Activated B cell treated with CpG ODN at 0.5 μM for 24 hours (primary cell): Measurements from ENCODE around the gene FOXP1. TPM values are rescaled to one million over a fixed set of nuclear protein-coding genes. Genes with fewer than 3 reads are reported as not detected.

Experiments used
- ATAC-seq: fragments of 200-7000 bp; cut with Tn5 transposase; one replicate; pipeline ENCODE4 v1.10.0; 2021; ENCODE audit warnings: low read depth, mild to moderate bottlenecking, moderate library complexity
- CTCF ChIA-PET: fragments of 350-600 bp; sonication (Branson Sonifier 250); formaldehyde crosslinking; loops from one replicate; lab custom pipeline; 2021; ENCODE audit warnings: antibody characterized with exemption; lab: Charles Lee
- POLR2A ChIA-PET: fragments of 350-600 bp; sonication (Branson Sonifier 250); formaldehyde crosslinking; loops from one replicate; lab custom pipeline; 2021; ENCODE audit warnings: antibody characterized with exemption; lab: Charles Lee
- DNase-seq: peaks from one replicate; pipeline ENCODE4 v3.0.0; 2022
- H3K27ac Mint-ChIP-seq: one replicate; pipeline ENCODE4 v1.8.0; 2020; ENCODE audit warnings: mixed read lengths
- H3K27me3 Mint-ChIP-seq: one replicate; pipeline ENCODE4 v1.8.0; 2021; ENCODE audit warnings: mixed read lengths
- H3K36me3 Mint-ChIP-seq: one replicate; pipeline ENCODE4 v1.8.0; 2021; ENCODE audit warnings: low read depth, mixed read lengths
- H3K4me1 Mint-ChIP-seq: one replicate; pipeline ENCODE4 v1.8.0; 2021; ENCODE audit warnings: mixed read lengths
- H3K4me3 Mint-ChIP-seq: one replicate; pipeline ENCODE4 v1.8.0; 2020; ENCODE audit warnings: mild to moderate bottlenecking, mixed read lengths
- H3K9me3 Mint-ChIP-seq: one replicate; pipeline ENCODE4 v1.8.0; 2020; ENCODE audit warnings: mixed read lengths
- intact Hi-C: fragments of 100-400 bp; cut with micrococcal nuclease; formaldehyde crosslinking; loops from one replicate; pipeline ENCODE4 v1.15.1; 2024
- total RNA-seq: library from RNA; stranded (reverse); gene quantifications from 2 replicates; pipeline ENCODE4 v1.2.3, GENCODE V29; 2022
- TF ChIP-seq, protein P1 (sequence below): fragments of 200-600 bp; IDR thresholded peaks from one replicate; pipeline ENCODE4 v1.8.0; 2022; ENCODE audit warnings: antibody characterized with exemption, mild to moderate bottlenecking

The FOXP1 gene
- total RNA-seq, 1 donor from 2014 or later = 563 TPM

- ChIA-PET POLR2A (no interaction called here), CTCF (no interaction called here)
- ATAC-seq = no peak
Measured at GRCh38 chr3:70916375-70917055, 667.0 kb downstream of the FOXP1 start.

GRCh38 chr3:70914862-70915261 is 668.7 kb downstream of the FOXP1 start:
- Mint-ChIP-seq H3K4me1 (no peaks in the 10 kb centered on the region), H3K27ac (no peak overlapping the region), H3K36me3 (no peaks in the 10 kb centered on the region), H3K27me3 (peaks cover 19% of the 10 kb centered on the region), H3K4me3 (no peak overlapping the region), H3K9me3 (no peaks in the 10 kb centered on the region)
- POLR2A ChIA-PET = no interaction called here
- ATAC-seq = no peak
- intact Hi-C loops = no loop called here
- no peak for DNase-seq
- TF ChIP-seq, protein P1, sequence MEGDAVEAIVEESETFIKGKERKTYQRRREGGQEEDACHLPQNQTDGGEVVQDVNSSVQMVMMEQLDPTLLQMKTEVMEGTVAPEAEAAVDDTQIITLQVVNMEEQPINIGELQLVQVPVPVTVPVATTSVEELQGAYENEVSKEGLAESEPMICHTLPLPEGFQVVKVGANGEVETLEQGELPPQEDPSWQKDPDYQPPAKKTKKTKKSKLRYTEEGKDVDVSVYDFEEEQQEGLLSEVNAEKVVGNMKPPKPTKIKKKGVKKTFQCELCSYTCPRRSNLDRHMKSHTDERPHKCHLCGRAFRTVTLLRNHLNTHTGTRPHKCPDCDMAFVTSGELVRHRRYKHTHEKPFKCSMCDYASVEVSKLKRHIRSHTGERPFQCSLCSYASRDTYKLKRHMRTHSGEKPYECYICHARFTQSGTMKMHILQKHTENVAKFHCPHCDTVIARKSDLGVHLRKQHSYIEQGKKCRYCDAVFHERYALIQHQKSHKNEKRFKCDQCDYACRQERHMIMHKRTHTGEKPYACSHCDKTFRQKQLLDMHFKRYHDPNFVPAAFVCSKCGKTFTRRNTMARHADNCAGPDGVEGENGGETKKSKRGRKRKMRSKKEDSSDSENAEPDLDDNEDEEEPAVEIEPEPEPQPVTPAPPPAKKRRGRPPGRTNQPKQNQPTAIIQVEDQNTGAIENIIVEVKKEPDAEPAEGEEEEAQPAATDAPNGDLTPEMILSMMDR = no peak
- CTCF ChIA-PET = no interaction called here

More at GRCh38 chr3:70916375-70917055, 667.0 kb downstream of the FOXP1 start:
- Mint-ChIP-seq H3K4me3 (no peak overlapping the region), H3K27me3 (peaks cover 12% of the 10 kb centered on the region), H3K27ac (no peak overlapping the region), H3K9me3 (no peaks in the 10 kb centered on the region), H3K4me1 (no peaks in the 10 kb centered on the region), H3K36me3 (no peaks in the 10 kb centered on the region)
- TF ChIP-seq, protein P1 = no peak
- intact Hi-C loops = no loop called here
- no peak for DNase-seq

DNA sequence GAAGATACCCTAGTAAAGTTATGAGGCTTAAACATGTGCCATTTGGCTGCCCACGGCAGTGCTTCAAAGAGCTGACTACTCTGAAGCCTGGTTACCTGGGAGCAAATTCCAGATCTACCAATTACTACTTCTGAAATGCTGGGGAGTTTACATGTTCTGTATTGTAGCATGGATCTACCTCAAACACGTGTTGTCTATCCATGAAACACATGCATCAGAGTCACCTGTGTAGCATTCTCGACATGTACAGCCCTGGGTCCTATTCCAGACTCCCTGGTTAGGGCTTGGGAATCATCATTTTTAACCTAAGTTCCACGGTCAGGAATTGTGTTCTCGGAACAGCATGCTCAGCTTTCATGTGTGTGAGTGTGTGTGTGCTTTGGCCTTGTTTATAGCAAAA is 671.8 kb downstream of the FOXP1 start:
- H3K9me3 Mint-ChIP-seq = no peaks in the 10 kb centered on the region
- CTCF ChIA-PET = no interaction called here

GRCh38 chr3:70905491-70905890 is 678.0 kb downstream of the FOXP1 start:
- DNase-seq (no peak), ATAC-seq (no peak)
- CTCF ChIA-PET = no interaction called here
- TF ChIP-seq, protein P1 = no peak
- H3K27me3 Mint-ChIP-seq = peaks cover 18% of the 10 kb centered on the region
- H3K27ac Mint-ChIP-seq = no peak overlapping the region
- POLR2A ChIA-PET = no interaction called here
- no peaks in the 10 kb centered on the region for H3K9me3 Mint-ChIP-seq
- H3K4me1 Mint-ChIP-seq = no peaks in the 10 kb centered on the region
- no peaks in the 10 kb centered on the region for H3K36me3 Mint-ChIP-seq
- intact Hi-C loops = no loop called here
- H3K4me3 Mint-ChIP-seq = no peak overlapping the region

More for the DNA sequence above, 671.8 kb downstream of the FOXP1 start:
- ATAC-seq = no peak
- Mint-ChIP-seq H3K4me3 (no peak overlapping the region), H3K4me1 (no peaks in the 10 kb centered on the region), H3K27ac (no peak overlapping the region), H3K27me3 (peaks cover 18% of the 10 kb centered on the region), H3K36me3 (no peaks in the 10 kb centered on the region)
- POLR2A ChIA-PET = no interaction called here
- TF ChIP-seq, protein P1 = no peak
- intact Hi-C loops = no loop called here
- no peak for DNase-seq

Other genes with a start within 250 kb of the FOXP1 start
- gene EIF4E3, start 141.7 kb upstream of the FOXP1 start, total RNA-seq = 1.8 and 2.0 TPM in 2 replicates
- gene GPR27, start 170.1 kb upstream of the FOXP1 start, total RNA-seq = not detected in 2 replicates
- not detected in 2 replicates for gene PROK2, start 201.4 kb upstream of the FOXP1 start, total RNA-seq